Medulla oblongata (tissue), 1 donor: Measurements from ENCODE around the gene NELL2.
"Not testable (repeated sequence)": the region's sequence is repeated elsewhere in the genome, so short reads cannot be mapped to it uniquely, and the experiment has no call there.

ENCODE experiments used
- DNase-seq: peaks from one replicate; pipeline ENCODE4 v3.0.0-alpha.2; 2015; ENCODE audit errors: extremely low spot score

Gene NELL2

DNA sequence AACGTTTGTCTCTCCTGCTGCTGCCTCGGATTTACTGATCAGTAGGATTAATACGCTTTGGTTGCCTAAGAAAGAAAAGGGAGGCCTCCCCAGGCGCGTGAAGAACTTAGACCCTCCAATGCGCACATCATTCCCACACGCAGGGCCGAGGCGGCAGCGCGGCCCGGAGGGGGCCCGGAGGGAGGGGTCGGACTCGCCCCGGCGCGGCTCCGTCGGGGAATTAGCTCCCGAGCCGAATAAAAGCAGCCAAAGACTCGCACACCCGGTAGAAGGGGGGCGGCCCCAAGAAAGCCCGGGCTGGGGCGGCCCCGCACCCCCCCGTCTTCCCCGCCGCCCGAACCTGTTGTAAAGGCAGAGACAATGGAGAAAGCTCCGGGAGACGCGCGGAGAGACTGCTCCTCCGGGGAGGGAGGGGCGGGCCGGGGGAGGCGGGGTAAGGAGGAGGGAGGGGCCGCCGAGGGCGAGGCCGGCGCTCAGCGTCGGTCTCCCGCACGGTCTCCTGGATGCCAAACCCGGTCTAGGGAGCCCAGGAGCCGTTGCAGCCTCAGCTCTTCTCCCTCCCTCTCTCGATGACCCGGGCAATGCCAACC, at the start of gene NELL2:
NELL2 (minus strand) TSS at position 362 of the 590 bp plus-strand sequence. CDS start 446 bp downstream, outside the sequence.
- DNase-seq = peak; percentile 15

DNA sequence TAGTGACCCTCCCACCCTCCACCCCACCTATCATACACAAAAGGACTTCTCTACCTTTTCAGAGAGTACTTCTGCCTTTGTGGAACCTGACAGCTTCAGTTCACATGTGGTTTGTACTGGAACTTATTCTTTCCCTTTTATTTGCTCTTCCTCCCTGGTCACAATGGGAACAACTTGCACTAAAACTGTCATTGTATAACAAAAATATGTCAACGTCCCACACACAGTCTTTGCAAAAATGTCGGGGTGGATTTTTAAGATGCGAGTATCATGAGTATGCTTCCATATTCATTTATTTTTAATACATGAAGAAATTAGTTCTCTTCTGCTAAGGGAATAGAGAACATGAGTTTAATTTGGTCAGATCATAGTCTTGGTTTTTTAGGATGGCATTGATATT, 45.6 kb upstream of the NELL2 start:
- DNase-seq = no peak

DNA sequence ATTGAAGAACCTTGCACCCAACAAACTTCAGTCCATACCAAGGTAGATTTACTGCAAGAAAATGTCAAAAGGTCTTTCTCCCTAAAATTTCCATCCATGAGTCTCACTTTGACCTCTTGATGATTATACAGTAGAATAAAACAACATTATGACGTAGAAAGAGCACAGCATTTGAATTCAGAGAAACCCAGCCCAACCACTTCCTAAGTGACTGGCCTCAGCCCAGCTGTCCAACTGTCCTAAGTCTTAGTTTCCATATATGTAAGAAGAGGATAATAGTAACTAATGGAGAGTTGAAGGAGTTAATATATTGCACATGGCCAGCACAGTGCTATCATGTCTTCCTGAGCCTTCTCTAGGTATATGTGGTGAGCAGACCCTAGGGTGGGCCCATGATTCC, 41.0 kb upstream of the NELL2 start:
- no peak for DNase-seq

DNA sequence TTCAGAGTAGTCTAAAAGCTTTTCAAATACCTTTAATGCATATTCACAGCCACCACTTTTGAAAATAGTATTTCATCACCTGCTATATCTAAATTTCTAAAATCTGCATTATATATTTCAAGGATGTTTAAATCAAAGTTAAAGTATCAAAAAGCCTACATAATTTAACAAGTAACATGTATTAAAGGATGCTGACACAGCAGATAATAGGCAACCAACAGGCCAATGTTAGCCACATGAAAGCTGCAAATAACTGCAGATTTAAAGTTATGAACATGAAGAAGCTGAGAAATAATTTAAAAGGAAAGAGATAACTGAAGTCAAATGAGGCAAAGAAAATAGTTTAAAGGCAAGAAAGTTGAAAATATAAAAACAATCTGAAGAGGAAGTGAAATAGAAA, 39.8 kb upstream of the NELL2 start:
- DNase-seq = no peak

DNA sequence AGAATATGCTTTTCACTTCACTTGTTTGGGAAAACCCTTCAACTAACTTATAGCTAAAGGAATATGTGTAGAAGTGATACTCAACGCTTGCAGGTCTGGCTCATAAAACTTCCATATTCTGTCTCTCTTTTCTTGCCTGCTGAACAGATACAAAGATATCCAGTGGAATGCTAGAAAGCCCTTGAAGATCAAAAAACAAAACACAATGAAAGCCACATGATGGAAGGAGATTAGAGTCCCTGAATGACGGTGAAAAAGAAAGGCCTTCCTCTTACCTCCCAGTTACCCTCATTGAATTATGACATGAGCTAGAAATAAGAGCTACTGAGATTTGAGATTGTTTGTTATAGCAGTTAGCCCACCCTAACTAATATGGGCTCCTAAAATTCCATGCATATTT, 28.2 kb upstream of the NELL2 start:
- DNase-seq = no peak

DNA sequence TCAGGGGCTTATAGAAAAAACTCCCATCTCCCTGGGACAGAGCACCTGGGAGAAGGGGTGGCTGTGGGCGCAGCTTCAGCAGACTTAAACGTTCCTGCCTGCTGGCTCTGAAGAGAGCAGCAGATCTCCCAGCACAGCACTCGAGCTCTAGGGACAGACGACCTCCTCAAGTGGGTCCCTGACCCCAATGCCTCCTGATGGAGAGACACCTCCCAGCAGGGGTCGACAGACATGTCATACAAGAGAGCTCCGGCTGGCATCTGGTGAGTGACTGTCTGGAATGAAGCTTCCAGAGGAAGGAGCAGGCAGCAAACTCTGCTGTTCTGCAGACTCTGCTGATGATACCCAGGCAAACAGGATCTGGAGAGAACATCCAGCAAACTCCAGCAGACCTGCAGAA, 22.0 kb upstream of the NELL2 start:
- not testable (repeated sequence) for DNase-seq

DNA sequence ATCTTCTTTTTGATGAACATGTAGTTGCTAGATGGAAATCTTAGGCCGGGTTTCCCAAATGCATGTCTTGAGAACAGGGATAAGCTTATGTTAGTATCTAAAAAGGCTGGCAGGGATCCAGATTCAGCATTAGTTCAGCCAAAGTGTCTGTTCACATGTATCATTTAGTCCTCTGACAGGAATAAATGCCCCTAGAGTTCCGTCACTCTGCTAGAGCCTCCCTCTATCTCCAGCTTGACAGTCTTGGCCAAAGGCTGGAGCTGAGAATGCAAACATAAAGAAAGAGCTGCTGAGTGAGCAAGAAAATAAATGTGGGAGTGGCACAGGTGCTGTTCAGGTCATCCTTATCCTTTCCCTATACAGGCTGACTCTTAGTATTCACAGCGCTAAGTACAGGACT, 13.8 kb upstream of the NELL2 start:
- DNase-seq = no peak

DNA sequence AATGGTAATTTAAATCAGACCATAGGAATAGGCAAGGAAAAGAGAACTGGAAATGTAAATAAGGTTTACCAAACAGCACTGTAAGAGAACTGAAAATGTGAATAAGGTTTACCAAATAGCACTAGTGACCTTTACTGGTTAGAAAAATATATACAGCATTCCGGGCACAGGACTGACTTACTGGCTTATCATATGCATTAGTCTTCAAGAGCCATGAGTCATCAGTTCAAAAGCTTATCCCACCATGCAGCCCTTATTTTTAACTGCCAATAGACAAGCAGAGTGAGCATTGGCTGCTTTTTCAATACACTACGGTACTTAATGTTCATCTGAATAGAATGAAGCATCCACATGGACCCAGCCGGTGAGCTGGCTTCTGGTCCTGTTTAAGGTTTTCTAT, 13.0 kb upstream of the NELL2 start:
- DNase-seq = no peak

DNA sequence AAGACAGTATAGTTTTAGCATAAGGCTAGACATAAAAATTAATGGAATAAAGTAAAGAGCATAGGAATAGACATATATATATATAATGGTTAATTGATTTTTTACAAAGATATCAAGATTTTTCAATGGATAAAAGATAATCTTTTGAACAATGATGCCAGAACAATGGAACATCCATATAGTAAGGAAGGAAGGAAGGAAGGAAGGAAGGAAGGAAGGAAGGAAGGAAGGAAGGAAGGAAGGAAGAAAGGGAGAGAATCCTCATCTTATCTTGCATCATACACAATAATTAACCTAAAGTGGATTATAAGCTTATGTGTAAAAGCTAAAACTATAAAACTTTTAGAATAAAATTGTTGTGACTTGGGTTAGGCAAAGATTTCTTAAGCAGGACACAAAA, 9.8 kb upstream of the NELL2 start:
- no peak for DNase-seq

DNA sequence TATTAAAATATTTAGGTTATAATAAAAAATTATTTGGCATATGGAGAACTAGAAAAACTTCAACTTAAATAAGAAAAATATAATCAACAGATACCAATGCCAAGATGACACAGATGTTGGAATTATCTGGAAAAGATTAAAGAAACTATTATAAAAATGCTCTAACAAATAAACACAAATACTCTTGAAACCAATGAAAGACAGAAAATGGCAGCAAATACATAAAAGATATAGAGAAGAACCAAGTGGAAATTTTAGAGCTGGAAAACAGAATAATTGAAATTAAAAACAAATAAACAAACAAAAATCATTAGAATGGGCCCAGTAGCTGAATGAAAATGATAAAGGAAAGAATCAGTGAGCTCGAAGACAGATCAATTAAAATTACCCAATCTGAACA, 5.1 kb upstream of the NELL2 start:
- DNase-seq = no peak

DNA sequence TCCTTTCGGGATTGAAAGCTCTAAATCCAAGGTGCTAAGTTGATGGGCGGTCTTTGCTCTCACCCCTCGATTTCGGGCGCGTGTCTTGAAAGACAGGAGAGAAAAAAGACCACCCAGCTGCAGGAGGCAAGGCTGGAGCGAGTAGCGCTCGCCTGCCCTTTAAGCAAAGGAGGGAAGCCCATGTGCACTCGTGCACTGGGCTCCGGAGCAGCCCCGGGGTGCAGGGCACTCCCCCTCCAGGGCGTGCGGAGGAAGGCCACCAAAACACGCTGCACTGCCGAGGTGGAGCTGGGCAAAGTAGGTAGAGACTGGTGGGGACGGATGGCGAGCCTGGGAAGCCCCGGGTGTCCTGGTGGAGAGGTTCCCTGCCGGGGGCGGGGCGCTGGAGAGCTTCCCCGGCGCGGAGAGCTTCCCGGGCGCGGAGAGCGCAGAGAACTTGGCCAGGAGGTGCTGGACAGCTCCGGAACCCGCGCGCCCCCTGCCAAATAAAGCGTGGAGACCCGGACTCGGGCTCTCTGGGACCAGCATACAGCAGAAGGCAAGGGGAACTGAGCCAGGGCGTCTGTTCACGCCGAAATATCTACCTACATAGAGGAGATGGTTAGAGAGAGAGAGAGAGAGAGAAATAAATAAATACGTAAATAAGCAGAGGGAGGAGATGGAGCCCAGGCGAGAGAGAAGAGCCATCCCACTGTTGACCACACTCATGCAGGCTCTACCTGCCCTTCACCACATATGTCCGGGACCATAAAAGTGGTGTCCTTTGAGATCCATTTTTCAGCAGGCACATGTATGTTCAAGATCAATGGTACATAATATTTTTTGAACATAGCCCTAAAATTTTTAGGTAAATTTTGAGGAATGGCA, 662 bp upstream of the NELL2 start:
- DNase-seq = peak; percentile 10

DNA sequence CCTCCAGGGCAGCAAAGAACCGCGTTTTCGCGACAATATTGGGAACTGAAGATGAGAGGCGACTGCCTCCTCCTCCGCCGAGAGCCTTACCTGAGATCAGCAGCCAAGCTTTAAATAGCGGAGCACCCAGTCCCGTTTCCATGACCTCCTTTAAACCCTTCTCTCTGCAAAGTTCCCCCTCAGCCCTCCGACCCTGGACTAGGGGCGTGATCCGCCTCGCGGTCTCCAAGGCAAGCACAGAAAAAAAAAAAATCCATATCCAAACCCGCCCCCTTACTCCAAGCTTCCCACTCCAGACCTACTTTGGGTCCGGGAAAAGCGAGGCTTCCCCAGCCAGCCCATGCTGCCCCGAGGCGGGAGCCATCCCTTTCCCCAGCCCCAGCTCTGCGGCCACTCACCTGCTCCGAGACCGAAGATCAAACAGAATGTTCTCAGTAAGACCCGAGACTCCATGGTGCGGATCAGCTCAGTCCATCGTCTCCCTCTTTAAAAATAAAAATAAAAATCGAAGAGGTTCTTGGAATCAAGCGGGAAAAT, 630 bp downstream of the NELL2 start:
- peak; percentile 8 for DNase-seq

DNA sequence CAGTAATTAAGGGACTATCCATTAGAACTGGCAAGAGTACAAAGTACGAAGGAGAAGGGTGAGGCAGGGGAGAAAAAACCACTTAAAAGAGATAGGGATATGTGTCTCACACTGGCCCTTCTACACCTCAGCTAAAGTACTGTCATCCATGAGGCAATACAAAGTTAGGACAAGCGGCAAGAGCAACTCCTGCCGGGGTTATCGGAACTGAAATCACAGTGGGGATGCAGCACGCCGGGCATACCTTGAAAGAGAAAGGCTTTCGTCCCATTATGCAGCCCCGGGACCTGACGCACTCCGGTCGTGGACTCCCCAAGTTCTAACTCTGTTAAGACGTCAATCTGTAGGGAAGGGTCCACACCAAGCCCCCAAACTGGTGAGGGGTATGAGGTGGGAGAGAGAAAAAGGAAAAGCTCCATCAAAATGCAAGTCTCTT, 1.1 kb downstream of the NELL2 start:
- no peak for DNase-seq

DNA sequence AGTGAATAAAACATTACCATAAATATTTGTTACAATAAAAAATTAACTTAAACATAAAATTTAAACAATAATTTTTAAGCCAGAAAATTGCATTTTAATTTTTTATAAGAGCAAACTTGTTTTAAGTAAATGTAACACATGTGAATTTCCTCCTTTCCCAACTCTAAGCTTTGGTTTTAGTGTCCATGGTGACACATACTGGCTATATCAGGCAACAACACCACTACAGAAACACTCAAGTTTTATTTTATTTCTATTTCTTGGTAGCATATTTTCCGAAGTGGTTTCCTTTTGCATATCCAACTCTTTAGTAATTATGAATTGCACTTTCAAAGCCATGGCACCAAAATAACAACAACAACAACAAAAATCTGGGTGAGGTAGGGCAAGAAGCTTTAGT, 2.2 kb downstream of the NELL2 start:
- peak; percentile 57 for DNase-seq

DNA sequence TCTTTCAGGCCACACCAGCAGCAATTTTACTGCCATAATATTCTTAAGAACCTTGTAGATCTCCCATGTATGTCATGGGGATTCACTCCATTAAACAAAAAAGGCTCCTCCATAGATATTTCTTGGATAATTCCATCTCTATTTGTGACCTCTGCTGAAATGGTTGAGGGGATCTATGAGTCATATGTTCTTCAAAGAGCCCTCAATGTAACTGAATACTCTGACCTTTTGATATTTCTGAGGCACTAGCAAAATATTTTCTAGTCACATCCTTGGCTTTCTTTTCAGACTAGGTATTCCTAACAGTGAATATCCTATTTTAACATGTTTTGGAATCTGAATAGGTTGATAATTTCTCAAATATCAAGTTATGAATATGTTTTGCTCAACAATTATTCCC, 6.6 kb downstream of the NELL2 start:
- no peak for DNase-seq

DNA sequence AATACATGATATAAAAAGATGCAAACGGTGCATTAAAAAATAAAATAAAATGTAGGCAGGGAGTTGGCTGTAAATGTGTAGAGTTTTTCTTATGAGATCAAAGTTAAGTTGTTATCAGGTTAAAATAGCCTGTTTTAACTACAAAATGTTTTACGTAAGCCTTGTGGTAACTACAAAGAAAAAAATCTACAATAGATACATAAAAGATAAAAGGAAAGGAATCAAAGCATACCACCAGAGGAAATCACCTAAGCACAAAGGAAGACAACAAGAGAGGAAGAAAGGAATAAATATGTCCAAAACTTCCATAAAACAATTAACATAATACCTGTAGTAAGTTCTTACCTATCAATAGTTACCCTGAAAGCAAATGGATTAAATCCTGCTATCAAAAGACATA, 12.2 kb downstream of the NELL2 start:
- DNase-seq = no peak

DNA sequence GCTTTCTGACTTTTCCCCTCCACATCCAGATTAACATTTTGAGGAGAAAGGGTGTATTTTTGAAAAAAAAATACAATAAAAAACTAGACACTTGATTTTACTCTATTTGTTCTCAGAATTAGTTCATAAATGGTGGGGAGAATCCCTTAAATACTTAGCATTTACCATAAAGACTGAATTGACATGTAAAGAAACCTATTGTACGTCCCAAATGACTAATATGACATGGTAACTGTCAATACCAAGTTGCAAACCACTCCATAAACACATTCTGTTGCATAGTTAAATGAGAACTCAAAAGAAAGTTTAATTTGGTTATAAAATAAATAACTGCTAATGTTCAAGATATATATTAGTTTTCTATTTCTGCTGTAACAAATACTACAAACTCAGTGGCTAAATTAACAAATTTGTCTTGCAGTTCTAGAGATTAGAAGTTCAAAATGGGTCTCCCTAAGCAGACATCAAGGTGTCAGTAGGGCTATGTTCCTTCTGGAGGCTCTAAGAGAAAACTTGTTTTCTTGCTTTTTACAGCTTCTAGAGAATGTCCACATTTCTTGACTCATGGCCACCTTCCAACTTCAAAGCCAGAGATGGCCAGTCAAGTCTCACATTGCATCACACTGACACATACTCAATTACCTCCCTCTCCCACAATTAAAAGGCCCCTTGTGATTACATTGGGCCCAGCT, 16.0 kb downstream of the NELL2 start:
- no peak for DNase-seq

DNA sequence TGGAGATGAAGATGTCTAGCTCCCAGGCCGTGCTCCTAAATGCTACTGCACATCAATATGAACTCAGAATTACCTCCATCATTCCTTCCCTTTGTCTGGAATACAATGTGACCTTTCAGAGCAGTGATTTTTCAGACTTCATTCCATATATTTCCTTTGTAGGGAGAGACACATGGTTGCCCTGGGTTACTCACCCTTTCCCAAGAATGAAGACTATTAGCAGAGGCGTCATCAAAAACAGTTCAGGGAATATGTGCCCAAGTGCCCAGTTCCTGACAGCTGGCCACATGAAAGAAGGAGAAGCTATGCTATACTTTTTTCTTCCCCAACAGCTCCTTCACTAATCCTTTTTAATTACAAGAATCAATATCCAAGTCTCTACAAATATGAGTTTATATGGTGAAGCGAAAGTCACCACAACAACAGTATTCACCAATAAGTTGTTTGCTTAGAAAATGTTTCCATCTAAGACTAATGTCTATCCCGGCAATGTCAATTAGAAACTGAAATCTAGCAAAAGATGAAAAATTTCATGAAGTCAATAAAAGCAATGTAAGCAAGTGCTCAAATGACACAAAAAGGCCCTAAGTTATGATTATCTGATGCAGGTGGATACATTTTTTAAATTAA, 17.8 kb downstream of the NELL2 start:
- no peak for DNase-seq

DNA sequence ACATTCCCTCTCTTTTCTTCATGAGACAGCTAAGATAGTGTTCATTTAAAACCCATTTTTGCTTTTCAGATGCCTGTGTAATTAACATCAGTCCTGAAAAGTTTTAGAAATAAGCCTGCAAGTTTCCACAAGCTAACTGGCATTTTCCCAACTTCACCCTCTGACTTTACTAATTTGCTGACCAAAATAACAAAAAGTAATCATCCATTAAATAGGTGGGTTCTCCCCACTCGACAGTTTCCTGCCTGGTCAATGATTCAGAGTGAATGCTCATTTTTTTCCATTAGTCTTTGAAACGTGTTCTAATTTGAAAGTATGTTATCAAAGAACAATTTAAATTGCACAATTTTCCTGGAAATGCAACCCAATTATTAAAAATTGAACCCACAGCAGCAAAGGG, 23.6 kb downstream of the NELL2 start:
- DNase-seq = no peak

DNA sequence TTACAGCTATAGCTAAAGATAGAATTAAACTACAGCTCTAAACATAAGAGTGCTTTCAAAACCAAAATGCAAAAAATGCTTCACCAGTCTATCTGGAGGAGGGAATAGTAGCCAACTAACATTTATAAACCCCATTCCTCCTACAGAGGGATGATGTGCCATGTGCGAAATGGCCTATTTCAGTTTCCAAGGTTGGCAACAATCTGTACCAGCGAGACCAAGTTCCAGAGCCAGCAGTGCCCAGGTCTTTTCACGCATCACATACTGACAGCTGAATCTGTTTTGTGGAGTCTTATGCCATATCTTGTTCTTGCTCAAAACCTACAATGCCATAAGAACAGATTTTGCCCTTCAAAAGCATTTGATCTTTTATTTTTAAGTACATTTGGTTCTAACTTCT, 24.5 kb downstream of the NELL2 start:
- peak; percentile 7 for DNase-seq

DNA sequence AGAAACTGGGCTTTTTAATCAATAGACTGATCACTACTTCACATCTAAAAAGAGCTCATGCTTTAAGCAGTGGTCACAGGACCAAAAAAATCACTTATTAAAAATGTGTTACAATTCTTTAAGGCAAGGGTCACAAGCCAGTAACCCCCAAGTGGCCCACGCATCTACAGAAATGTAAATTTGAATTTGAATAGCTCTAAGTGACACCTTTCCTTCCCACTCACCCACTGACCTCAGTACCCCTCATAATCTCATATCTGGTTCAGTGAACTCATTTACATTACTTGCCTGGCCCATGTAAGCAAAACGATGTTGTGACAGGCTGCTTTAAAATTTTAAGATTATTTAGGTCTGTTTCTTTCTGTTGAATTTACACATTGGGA, 27.4 kb downstream of the NELL2 start:
- no peak for DNase-seq
